SU-DHL-6 (cell line): ENCODE data around the gene UQCRHL.

Source experiments
- CTCF ChIP-seq: fragments of 200-600 bp; sonication (generic); IDR thresholded peaks from one replicate; pipeline ENCODE4 v1.5.1; 2017; ENCODE audit warnings: antibody characterized with exemption, mild to moderate bottlenecking, low read length, moderate library complexity; ENCODE audit not compliant: insufficient read depth, poor library complexity, severe bottlenecking
- EZH2phosphoT487 ChIP-seq: fragments of 200-600 bp; sonication (generic), shearing (Covaris generic); conservative IDR thresholded peaks from 2 replicates; pipeline ENCODE4 v1.6.1; 2018; ENCODE audit warnings: mild to moderate bottlenecking, antibody characterized with exemption, low read length, moderate library complexity, mixed read lengths

- TF ChIP-seq CTCF: no peak
- no peak for TF ChIP-seq EZH2phosphoT487
Measured at GRCh38 chr1:15802234-15802965, 5.0 kb downstream of the UQCRHL start.
